ENCODE measurements around the gene MINDY3.
"Not testable (repeated sequence)": the region's sequence is repeated elsewhere in the genome, so short reads cannot be mapped to it uniquely, and the experiment has no call there.

The MINDY3 gene

GRCh38 chr10:15859906-15860691 is at the start of gene MINDY3:
Gene MINDY3 (minus strand): TSS chr10:15860507. CDS start chr10:15860299, 208 bp downstream.
- DNase-seq, result peak; percentile 80

GRCh38 chr10:15901889-15902288 is 41.6 kb upstream of the MINDY3 start:
- no peak for DNase-seq

- no peak for DNase-seq
Observed at GRCh38 chr10:15898046-15898445, 37.7 kb upstream of the MINDY3 start.

- DNase-seq, result no peak
Observed at GRCh38 chr10:15897287-15897686, 37.0 kb upstream of the MINDY3 start.

GRCh38 chr10:15896654-15897053 is 36.3 kb upstream of the MINDY3 start:
- DNase-seq, result no peak

GRCh38 chr10:15884447-15884846 is 24.1 kb upstream of the MINDY3 start:
- DNase-seq, result no peak

GRCh38 chr10:15881542-15881941 is 21.2 kb upstream of the MINDY3 start:
- no peak for DNase-seq

- DNase-seq, result no peak
Observed at GRCh38 chr10:15879663-15880062, 19.4 kb upstream of the MINDY3 start.

GRCh38 chr10:15879058-15879457 is 18.8 kb upstream of the MINDY3 start:
- no peak for DNase-seq

GRCh38 chr10:15877836-15878576 is 17.7 kb upstream of the MINDY3 start:
- no peak for DNase-seq

GRCh38 chr10:15876274-15876673 is 16.0 kb upstream of the MINDY3 start:
- DNase-seq, result not testable (repeated sequence)

GRCh38 chr10:15872645-15873044 is 12.3 kb upstream of the MINDY3 start:
- DNase-seq, result not testable (repeated sequence)

GRCh38 chr10:15871823-15872222 is 11.5 kb upstream of the MINDY3 start:
- DNase-seq, result no peak

GRCh38 chr10:15869935-15870334 is 9.6 kb upstream of the MINDY3 start:
- no peak for DNase-seq

GRCh38 chr10:15868006-15868405 is 7.7 kb upstream of the MINDY3 start:
- DNase-seq, result no peak

- no peak for DNase-seq
Observed at GRCh38 chr10:15865304-15865703, 5.0 kb upstream of the MINDY3 start.

GRCh38 chr10:15864419-15864818 is 4.1 kb upstream of the MINDY3 start:
- DNase-seq, result no peak

- DNase-seq, result no peak
Observed at GRCh38 chr10:15863733-15864132, 3.4 kb upstream of the MINDY3 start.

GRCh38 chr10:15863323-15863722 is 3.0 kb upstream of the MINDY3 start:
- DNase-seq, result no peak

GRCh38 chr10:15860692-15861201 is 440 bp upstream of the MINDY3 start:
- DNase-seq, result no peak

- no peak for DNase-seq
Observed at GRCh38 chr10:15859509-15859905, 800 bp downstream of the MINDY3 start.

- no peak for DNase-seq
Observed at GRCh38 chr10:15858861-15859281, 1.4 kb downstream of the MINDY3 start.

- no peak for DNase-seq
Observed at GRCh38 chr10:15857107-15857575, 3.2 kb downstream of the MINDY3 start.

Data from stimulated activated CD4-positive, alpha-beta T cell treated with anti-CD3 and anti-CD28 coated beads, Interleukin-4, amount 100 ng/mL, for 1 hour (primary cell).